ENCODE results near the gene TTC22.

TTC22 gene

GRCh38 chr1:54745864-54746263 lies 55.3 kb downstream of the TTC22 start:
- no peak for DNase-seq
- H3K36me3 ChIP-seq = 0 out of 2 replicates have a peak, but pooled peaks cover 2% of the 10 kb centered on the region
- no peaks in the 10 kb centered on the region for H3K4me1 ChIP-seq
- H3K9me3 ChIP-seq = no peaks in the 10 kb centered on the region
- H3K4me3 ChIP-seq (ENCODE audit: low read depth, low read length) = no peak overlapping the region
- no peaks in the 10 kb centered on the region for H3K27me3 ChIP-seq
- TF ChIP-seq CTCF (IDR thresholded peaks at IDR 0.05; ENCODE audit: low read depth, low read length) = no peak

DNA sequence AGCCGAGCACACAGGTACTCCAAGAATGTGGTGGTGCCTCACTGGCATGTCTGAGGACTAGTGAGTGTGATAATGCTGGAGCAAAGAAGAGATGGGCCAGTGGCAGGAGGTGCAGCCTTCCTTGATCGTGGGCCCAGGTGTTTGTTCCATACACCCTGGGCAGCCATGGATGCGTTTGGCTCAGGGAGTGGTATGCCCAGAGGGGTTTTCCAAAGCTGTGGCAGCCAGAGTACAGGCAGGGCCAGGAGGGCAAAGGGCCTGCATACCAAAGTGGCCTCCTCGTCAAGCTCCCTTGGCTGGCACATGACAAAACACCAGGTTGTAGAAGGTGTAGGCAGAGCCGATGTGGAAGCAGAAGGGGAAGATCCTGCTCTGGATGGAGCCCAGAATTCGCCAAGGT lies 55.8 kb downstream of the TTC22 start:
- Histone ChIP-seq H3K4me1 (no peaks in the 10 kb centered on the region), H3K9me3 (no peaks in the 10 kb centered on the region), H3K27me3 (no peaks in the 10 kb centered on the region), H3K36me3 (0 out of 2 replicates have a peak, but pooled peaks cover 2% of the 10 kb centered on the region), H3K4me3 (ENCODE audit: low read depth, low read length) (no peak overlapping the region)
- TF ChIP-seq CTCF (IDR thresholded peaks at IDR 0.05; ENCODE audit: low read depth, low read length) = no peak
- no peak for DNase-seq

DNA sequence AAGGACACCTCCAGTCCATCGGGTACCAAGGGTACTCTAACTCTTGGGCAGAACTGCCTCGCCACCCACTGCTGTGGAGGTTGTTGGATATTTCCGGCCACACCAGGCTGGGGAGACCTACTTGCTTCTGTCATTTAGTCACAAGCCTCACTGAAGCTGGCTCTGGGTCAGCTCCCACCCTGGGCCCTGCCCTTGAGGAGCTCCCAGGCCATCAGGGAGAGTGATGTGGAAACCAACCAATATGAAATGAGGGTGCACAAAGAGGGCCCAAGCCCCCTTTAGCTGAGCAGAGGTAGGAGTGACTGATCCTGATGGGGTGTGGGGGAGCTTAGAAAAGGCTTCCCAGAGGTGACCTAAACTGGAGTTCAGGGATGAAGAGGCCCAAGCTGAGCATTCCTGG lies 56.4 kb downstream of the TTC22 start:
- Histone ChIP-seq H3K36me3 (0 out of 2 replicates have a peak, but pooled peaks cover 2% of the 10 kb centered on the region), H3K4me1 (no peaks in the 10 kb centered on the region), H3K9me3 (no peaks in the 10 kb centered on the region), H3K4me3 (ENCODE audit: low read depth, low read length) (no peak overlapping the region), H3K27me3 (no peaks in the 10 kb centered on the region)
- no peak for TF ChIP-seq CTCF (IDR thresholded peaks at IDR 0.05; ENCODE audit: low read depth, low read length)
- no peak for DNase-seq

GRCh38 chr1:54743416-54744226 lies 57.5 kb downstream of the TTC22 start:
- no peaks in the 10 kb centered on the region for H3K9me3 ChIP-seq
- DNase-seq = no peak
- no peak overlapping the region for H3K4me3 ChIP-seq (ENCODE audit: low read depth, low read length)
- no peaks in the 10 kb centered on the region for H3K4me1 ChIP-seq
- no peak for TF ChIP-seq CTCF (IDR thresholded peaks at IDR 0.05; ENCODE audit: low read depth, low read length)
- H3K27me3 ChIP-seq = no peaks in the 10 kb centered on the region
- 0 out of 2 replicates have a peak, but pooled peaks cover 2% of the 10 kb centered on the region for H3K36me3 ChIP-seq

GRCh38 chr1:54742282-54742681 lies 58.8 kb downstream of the TTC22 start:
- Histone ChIP-seq H3K4me3 (ENCODE audit: low read depth, low read length) (no peak overlapping the region), H3K4me1 (no peaks in the 10 kb centered on the region), H3K9me3 (no peaks in the 10 kb centered on the region), H3K27me3 (no peaks in the 10 kb centered on the region), H3K36me3 (0 out of 2 replicates have a peak, but pooled peaks cover 2% of the 10 kb centered on the region)
- no peak for TF ChIP-seq CTCF (IDR thresholded peaks at IDR 0.05; ENCODE audit: low read depth, low read length)
- no peak for DNase-seq

DNA sequence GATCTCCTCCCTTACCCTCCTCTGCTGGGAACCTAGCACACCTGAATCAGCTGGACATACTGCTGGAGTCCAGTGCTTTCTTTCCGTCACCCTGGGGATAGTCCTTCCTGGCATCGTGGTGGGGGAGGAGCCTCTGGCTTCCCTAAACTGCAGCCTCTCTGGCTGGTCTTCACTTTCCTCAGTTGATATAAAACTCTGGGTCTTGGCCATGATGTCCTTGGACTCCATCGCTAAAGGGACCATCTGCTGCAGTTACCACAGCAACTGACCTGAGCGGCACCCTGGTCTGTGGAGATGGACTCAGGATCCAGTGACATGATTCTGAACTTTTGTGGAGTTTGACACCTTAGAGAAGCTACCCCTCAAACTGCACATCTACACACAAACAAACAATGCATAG lies 59.6 kb downstream of the TTC22 start:
- TF ChIP-seq CTCF (IDR thresholded peaks at IDR 0.05; ENCODE audit: low read depth, low read length) = no peak
- 0 out of 2 replicates have a peak, but pooled peaks cover 5% of the 10 kb centered on the region for H3K36me3 ChIP-seq
- no peaks in the 10 kb centered on the region for H3K27me3 ChIP-seq

More for the DNA sequence above, 59.6 kb downstream of the TTC22 start:
- no peak for DNase-seq
- H3K4me3 ChIP-seq (ENCODE audit: low read depth, low read length) = no peak overlapping the region
- no peaks in the 10 kb centered on the region for H3K9me3 ChIP-seq
- H3K4me1 ChIP-seq = no peaks in the 10 kb centered on the region
